ENCODE results near the gene LGALS7.
A peak's percentile ranks its signal among the peaks of the same experiment; 100 is the strongest.

The LGALS7 gene

GRCh38 chr19:38742906-38743305 is 30.4 kb downstream of the LGALS7 start:
- DNase-seq (ENCODE audit: extremely low spot score, insufficient read length, low read depth) (no peak), FAIRE-seq (no peak)

- no peak for FAIRE-seq
- no peak for DNase-seq (ENCODE audit: extremely low spot score, insufficient read length, low read depth)
Observed at GRCh38 chr19:38742296-38742695, 31.0 kb downstream of the LGALS7 start.

- DNase-seq (ENCODE audit: extremely low spot score, insufficient read length, low read depth), result no peak
- no peak for FAIRE-seq
Observed at GRCh38 chr19:38741670-38742069, 31.6 kb downstream of the LGALS7 start.

DNA sequence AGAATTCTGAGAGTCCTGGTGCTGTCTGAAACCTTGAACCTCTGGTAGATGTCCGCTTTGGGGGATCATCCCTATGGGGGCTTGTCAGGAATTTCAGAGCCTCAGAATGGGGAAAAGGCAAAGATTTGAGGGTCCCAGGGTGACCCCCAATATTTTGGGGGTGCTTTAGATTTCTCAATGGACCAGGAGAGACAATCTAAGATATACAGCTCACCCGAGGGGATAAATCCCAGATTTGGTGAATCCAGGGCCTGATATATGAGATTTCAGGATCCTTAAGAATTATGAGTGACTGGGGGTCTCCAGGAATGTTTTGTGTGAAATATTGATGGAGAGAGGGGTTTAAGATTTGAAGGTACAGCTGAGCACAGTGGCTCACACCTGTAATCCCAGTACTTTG is 32.4 kb downstream of the LGALS7 start:
- DNase-seq (ENCODE audit: extremely low spot score, insufficient read length, low read depth), result no peak
- FAIRE-seq, result no peak

- FAIRE-seq (no peak), DNase-seq (ENCODE audit: extremely low spot score, insufficient read length, low read depth) (no peak)
Observed at GRCh38 chr19:38740257-38740592, 33.1 kb downstream of the LGALS7 start.

GRCh38 chr19:38739440-38740256 is 33.7 kb downstream of the LGALS7 start:
- DNase-seq (ENCODE audit: extremely low spot score, insufficient read length, low read depth) (no peak), FAIRE-seq (no peak)

DNA sequence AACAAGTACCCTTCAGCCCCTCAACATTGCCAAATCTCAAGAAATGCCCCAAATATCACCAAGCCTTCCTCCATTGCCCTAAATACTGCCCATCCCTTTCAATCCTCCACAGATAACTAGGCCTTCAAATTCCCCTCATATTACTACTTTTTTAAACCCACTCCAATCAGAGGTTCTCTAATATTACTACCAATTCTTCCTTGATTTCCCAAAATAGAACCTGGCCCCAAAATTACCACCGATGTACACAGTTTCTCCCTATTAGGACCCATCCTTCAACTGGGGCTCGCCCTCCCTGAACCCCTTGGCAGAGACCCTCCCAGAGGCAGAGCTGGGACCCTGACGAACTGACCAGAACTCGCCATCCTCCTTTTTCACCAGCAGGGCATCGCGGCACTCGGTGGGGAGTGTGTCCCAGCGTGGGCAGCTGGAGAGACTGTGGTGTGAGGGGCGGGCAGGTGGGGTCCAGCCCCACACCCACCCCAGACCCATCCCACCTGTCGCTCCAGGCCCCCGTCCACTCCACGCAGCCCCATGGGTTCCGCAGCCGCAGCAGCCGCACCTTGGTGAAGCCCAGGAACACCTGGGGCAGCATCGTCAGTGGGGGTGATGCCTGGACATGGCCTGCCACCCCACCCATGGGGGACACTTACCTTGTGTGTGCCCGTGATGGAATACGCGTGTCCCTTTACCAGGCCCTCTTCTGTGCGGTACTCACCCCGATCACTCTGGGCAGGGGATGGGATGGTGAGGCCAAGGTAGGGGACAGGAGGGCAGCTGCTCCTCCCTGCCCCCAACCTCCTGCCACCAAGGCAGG is 35.2 kb downstream of the LGALS7 start:
- DNase-seq (ENCODE audit: extremely low spot score, insufficient read length, low read depth), result no peak
- FAIRE-seq, result no peak

DNA sequence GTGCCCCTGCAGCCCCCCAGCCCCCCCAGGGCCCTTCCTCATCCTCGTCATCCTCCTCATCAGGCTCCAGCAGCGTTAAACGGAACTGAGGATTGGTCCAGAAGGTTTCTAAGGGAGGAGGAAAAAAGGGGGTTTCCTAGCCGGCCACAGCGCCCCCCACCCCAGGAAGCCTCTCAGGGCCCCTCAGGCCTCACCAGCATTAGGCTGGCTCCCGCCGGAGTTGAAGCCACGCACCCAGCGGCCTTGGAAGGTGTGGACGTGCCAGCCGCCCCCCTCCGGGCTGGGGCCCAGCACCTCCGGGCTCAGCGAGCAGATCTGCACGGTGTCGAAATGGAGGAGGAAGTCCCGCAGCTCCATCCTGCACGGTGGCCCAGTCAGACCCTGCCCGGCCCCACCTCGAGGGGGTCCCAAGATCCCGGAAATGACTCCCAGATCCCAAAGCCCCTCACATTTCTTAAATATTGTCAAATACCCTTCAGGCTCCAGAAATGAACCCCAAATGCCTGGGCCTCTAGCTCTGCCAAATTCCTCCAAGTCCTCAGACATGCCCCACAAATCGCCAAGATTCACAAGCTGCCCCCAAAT is 35.9 kb downstream of the LGALS7 start:
- DNase-seq (ENCODE audit: extremely low spot score, insufficient read length, low read depth), result no peak
- FAIRE-seq, result no peak

DNA sequence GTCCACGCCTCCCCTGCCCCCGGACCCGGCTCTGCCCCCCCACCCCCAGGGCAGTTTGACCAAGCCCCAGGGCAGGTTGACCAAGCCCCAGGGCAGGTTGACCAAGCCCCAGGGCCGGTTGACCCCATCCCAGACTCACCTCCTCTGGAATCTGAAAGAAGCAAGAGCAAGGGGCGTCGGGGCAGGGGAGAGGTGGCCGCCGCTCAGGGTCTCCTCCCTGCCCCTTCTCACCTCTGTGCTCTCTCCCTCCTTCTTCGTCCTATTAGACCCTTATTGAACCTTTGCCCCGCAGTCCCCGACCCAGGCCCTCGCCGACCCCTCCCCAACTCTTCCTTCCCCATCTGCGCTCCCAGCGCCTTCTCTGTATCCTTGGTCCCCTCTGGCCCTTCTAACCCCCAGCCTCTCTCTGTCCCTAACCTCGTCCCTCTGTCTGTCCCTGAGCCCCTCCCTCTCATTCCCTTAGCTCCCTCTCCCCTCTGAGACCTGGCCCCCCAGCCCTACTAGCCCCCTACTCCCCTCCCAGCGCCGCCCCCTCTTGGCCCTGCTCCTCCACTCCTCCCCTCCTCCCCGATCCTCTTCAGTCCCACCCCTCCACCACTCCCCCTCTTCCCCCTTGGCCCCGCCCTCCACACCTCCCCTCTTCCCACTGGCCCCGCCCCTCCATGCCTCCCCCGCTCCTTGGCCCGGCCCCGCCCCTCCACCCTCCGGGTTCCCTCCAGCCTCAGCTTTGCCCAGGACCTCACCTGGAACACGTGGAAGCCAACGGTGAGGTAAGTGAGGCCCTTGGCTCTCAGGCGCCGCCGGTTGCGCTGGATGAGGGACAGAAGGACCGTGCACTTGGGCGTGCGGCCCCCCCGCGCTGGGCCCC is 36.7 kb downstream of the LGALS7 start:
- DNase-seq (ENCODE audit: extremely low spot score, insufficient read length, low read depth) (peak; percentile 49), FAIRE-seq (no peak)

GRCh38 chr19:38736036-38736412 is 37.3 kb downstream of the LGALS7 start:
- FAIRE-seq, result no peak

DNA sequence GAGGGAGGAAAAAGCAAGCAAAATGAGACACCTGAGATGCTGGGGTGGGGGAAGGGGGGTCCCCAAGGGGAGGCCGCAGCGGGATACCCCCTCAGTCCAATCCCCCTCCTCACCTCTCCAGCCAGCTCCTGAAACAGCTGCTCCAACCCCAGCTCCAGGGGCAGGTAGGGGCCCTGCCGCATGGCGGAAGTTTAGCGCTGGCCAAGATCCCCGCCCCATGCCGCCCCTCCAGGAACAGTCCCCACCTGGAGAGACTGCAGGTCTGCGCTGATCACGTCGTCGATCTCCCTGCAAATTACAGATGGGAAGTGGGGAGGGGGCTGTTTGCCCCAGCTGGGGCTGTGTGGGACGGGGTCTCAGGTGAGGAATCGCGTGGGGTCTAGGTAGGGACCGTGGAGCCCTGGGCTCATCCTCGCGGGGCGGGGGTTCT is 38.0 kb downstream of the LGALS7 start:
- FAIRE-seq, result no peak
- no peak for DNase-seq (ENCODE audit: extremely low spot score, insufficient read length, low read depth)

More at GRCh38 chr19:38736036-38736412, 37.3 kb downstream of the LGALS7 start:
- DNase-seq (ENCODE audit: extremely low spot score, insufficient read length, low read depth), result peak; percentile 38

GRCh38 chr19:38734426-38735256 is 38.7 kb downstream of the LGALS7 start:
- FAIRE-seq, result no peak
- peak; percentile 52 for DNase-seq (ENCODE audit: extremely low spot score, insufficient read length, low read depth)

- FAIRE-seq, result peak; percentile 92
- DNase-seq (ENCODE audit: extremely low spot score, insufficient read length, low read depth), result no peak
Observed at GRCh38 chr19:38734176-38734425, 39.2 kb downstream of the LGALS7 start.

DNA sequence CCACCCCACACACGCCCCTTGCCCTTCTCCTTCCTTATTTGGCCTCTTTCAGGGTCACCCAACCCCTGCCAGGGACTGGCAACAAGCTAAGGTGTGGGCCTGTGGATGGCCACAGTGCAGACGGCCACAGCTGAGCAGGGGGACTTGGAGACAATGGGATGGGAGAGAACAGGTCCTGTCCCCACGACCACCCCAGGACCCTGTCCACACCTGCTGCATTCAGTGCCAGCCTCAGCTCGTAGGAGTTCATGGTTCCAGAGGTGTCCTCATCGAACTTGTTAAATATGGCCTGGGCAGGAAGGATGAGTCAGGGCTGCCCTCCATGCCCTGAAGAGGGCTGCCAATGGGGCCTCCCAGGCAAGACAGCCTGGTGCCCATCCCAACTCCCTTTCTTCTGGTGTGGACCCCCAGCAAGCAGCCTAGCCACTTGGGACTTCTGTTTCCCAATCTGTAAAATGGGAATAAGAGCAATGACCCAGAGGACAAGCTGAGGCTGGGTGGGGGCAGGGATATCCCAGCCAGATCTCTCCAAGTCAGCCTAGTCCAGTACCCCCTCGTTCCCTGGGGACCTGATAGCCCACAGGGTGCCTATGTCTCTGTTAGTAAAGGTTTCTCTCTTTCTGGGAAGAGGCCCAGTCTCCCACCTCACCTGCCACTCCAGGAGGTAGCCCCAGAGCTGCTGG is 39.7 kb downstream of the LGALS7 start:
- DNase-seq (ENCODE audit: extremely low spot score, insufficient read length, low read depth), result no peak
- peak; percentile 21 for FAIRE-seq

GRCh38 chr19:38733241-38733492 is 40.1 kb downstream of the LGALS7 start:
- FAIRE-seq, result no peak
- no peak for DNase-seq (ENCODE audit: extremely low spot score, insufficient read length, low read depth)

DNA sequence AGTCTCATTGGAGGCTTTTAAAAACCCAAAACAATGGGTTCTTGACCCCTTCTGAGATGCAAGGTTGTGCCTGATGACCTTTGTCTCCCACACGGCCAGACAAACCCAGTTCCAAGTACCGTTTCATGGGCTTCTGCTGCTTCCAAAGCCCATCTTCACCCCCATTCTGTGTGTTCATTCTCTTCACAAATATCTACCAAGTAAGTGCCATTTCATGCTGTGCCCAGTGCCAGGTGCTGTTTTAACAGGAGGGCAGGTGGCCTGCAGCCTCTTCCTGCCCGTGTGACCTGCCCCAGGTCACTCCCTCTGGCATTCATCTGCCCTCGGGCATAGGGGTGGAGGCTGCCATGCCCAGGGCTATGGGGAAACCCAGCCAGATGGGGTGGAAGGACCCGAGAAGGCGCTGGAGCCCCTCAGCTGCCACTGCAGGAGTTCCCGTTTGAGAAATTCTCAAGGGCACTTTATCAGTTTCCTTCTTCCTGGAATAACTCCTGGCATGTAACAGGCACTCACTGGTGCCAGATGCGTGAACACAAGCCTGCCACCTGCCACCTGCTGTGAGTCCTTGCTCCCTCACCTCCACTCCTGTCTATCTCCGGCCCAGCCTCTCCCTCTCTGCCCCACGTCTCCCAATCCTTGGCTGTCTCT is 41.5 kb downstream of the LGALS7 start:
- DNase-seq (ENCODE audit: extremely low spot score, insufficient read length, low read depth), result no peak
- no peak for FAIRE-seq

DNA sequence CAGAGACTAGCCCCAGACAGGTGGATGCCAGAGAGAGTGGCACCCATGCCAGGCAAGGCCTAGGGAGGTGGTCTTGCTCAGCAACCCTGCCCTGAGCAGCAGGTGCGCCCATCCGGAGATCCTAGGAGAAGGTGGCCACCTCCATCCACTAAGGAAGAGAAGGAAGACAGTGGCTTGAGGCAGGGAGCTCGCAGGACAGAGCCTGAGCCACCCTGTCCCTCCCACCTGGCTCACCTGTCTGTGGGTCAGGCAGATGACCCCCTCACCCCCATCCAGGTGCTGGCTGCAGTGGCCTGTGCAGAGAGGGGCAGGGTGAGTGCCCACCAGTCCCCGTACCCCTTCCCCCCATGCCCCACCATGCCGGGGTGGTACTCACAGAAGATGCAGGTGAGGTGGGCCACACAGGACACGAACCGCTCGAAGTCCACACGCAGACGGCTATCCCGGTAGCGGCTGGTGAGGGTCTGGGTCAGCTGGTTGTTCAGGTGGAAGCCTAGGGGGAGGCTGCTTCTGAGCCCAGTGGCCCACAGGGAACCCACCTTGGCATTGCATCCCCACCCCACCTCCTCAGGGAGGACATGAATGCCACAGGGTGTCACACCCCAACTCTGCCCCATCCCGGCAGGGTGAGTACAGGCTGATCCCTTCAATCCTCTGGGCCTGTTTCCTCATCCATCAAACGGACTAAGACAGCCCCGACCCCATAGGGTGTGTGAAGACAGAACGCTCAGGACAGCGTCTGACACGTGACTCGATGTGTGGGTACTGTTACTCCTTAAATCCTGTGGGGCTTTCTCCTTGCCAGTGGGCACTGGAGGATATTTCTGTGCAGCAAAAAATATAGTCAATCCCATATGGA is 42.4 kb downstream of the LGALS7 start:
- DNase-seq (ENCODE audit: extremely low spot score, insufficient read length, low read depth) (no peak), FAIRE-seq (no peak)

DNA sequence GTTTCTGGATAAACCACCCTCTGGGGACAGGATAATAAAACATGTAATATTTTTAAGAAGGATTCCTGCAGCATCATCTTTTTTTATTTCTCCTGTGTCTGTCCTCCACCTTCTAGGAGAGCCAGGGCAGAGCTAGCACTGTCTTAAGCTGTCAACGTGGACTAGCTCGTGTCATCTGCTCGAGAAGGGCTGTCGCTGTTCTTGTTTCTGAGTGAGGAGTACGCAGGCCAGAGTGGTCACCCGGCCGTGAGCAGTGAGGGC is 42.9 kb downstream of the LGALS7 start:
- no peak for FAIRE-seq
- DNase-seq (ENCODE audit: extremely low spot score, insufficient read length, low read depth), result no peak

Data from GM18507 (cell line).